DMS53 (cell line): Measurements from ENCODE around the gene TEPSIN.

ENCODE experiments used
- DNase-seq: peaks from one replicate; lab custom pipeline; 2025; lab: John Stamatoyannopoulos, UW

Gene TEPSIN

GRCh38 chr17:81238815-81239713 lies at the start of gene TEPSIN, which contains the start of gene NDUFAF8:
Gene TEPSIN, minus strand, starts transcription at chr17:81239055. Its CDS starts 22 bp downstream, at chr17:81239033.
Gene NDUFAF8, plus strand, starts transcription at chr17:81239318. Its CDS starts 46 bp downstream, at chr17:81239364.
- DNase-seq: peak; percentile 100

GRCh38 chr17:81287741-81288430 lies 49.0 kb upstream of the TEPSIN start:
- no peak for DNase-seq

- no peak for DNase-seq
Observed at GRCh38 chr17:81287152-81287551, 48.3 kb upstream of the TEPSIN start.

- no peak for DNase-seq
Observed at GRCh38 chr17:81286491-81287145, 47.8 kb upstream of the TEPSIN start.

- no peak for DNase-seq
Observed at GRCh38 chr17:81285894-81286293, 47.0 kb upstream of the TEPSIN start.

GRCh38 chr17:81285179-81285878 lies 46.5 kb upstream of the TEPSIN start:
- DNase-seq: no peak

- no peak for DNase-seq
Observed at GRCh38 chr17:81282876-81283275, 44.0 kb upstream of the TEPSIN start.

- no peak for DNase-seq
Observed at GRCh38 chr17:81282141-81282540, 43.3 kb upstream of the TEPSIN start.

GRCh38 chr17:81280571-81280970 lies 41.7 kb upstream of the TEPSIN start:
- no peak for DNase-seq

GRCh38 chr17:81279278-81280275 lies 40.7 kb upstream of the TEPSIN start:
- no peak for DNase-seq

- DNase-seq: no peak
Observed at GRCh38 chr17:81278831-81279230, 40.0 kb upstream of the TEPSIN start.

GRCh38 chr17:81277946-81278693 lies 39.3 kb upstream of the TEPSIN start:
- DNase-seq: no peak

- DNase-seq: no peak
Observed at GRCh38 chr17:81277421-81277820, 38.6 kb upstream of the TEPSIN start.

- DNase-seq: no peak
Observed at GRCh38 chr17:81276781-81277180, 37.9 kb upstream of the TEPSIN start.

- no peak for DNase-seq
Observed at GRCh38 chr17:81274471-81274855, 35.6 kb upstream of the TEPSIN start.

GRCh38 chr17:81273698-81274470 lies 35.0 kb upstream of the TEPSIN start:
- DNase-seq: no peak

GRCh38 chr17:81272616-81273015 lies 33.8 kb upstream of the TEPSIN start:
- no peak for DNase-seq

- no peak for DNase-seq
Observed at GRCh38 chr17:81271226-81271625, 32.4 kb upstream of the TEPSIN start.

- DNase-seq: no peak
Observed at GRCh38 chr17:81270279-81270678, 31.4 kb upstream of the TEPSIN start.
